ENCODE measurements around the gene FANCM.
A peak's percentile ranks its signal among the peaks of the same experiment; 100 is the strongest.
"Not testable (repeated sequence)": the region's sequence is repeated elsewhere in the genome, so short reads cannot be mapped to it uniquely, and the experiment has no call there.

Gene FANCM

DNA sequence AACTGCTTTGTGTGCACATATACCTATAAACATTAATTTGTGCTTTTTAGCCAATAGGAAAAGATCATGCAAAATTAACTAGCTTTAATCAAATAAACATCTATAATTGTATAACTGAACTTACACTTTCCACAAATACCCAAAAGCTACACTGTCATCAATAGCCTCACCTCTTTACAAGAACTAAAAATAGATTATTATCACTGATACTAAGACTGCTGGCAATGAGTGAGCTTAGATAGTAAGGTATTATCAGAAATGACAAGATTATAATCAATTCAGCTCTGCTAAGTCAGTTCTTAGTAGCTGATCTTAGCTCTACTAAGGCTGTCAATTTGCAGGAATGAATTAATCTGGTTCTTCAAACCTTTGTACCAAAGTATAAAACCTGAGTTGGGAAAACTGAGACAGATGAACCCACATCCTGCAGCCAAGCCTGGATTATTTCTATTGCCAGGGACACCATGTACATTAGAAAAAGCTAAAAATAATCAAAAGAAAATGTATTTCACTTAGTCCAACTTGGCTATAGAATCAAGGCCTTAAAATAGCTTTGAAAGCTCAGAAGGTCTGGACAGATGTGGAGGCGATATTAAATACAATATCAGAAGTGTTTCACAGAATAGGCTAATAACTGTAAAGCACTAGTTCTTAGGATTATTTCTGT lies 6.6 kb upstream of the FANCM start:
- Mint-ChIP-seq H3K4me3 (no peak overlapping the region), H3K9me3 (no peaks in the 10 kb centered on the region), H3K27me3 (no peaks in the 10 kb centered on the region), H3K36me3 (peaks cover 27% of the 10 kb centered on the region), H3K4me1 (peaks cover 16% of the 10 kb centered on the region), H3K27ac (no peak overlapping the region)
- ATAC-seq: no peak

DNA sequence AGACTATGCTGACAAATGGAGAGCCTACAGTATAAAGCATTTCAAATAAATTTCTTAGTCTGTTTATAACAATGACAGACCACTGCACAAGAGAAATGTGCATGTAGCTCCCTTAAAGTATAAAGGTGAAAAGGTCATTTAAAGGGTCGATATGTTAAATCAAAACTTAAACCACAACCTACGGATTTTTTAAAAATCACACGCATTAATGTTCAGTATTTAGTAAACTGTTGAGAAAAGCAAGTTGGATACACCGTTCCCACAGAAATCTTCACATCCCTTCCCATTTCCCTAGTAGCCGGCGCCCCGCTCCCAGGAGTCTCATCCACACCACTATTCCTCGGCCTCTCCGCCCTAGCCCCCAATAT lies 2.1 kb upstream of the FANCM start:
- peaks cover 47% of the 10 kb centered on the region for H3K4me1 Mint-ChIP-seq
- peak overlapping the region; percentile 95 for H3K27ac Mint-ChIP-seq
- no peak for ATAC-seq
- no peaks in the 10 kb centered on the region for H3K9me3 Mint-ChIP-seq
- H3K36me3 Mint-ChIP-seq: peaks cover under 1% of the 10 kb centered on the region
- no peaks in the 10 kb centered on the region for H3K27me3 Mint-ChIP-seq
- peak overlapping the region; percentile 100 for H3K4me3 Mint-ChIP-seq

DNA sequence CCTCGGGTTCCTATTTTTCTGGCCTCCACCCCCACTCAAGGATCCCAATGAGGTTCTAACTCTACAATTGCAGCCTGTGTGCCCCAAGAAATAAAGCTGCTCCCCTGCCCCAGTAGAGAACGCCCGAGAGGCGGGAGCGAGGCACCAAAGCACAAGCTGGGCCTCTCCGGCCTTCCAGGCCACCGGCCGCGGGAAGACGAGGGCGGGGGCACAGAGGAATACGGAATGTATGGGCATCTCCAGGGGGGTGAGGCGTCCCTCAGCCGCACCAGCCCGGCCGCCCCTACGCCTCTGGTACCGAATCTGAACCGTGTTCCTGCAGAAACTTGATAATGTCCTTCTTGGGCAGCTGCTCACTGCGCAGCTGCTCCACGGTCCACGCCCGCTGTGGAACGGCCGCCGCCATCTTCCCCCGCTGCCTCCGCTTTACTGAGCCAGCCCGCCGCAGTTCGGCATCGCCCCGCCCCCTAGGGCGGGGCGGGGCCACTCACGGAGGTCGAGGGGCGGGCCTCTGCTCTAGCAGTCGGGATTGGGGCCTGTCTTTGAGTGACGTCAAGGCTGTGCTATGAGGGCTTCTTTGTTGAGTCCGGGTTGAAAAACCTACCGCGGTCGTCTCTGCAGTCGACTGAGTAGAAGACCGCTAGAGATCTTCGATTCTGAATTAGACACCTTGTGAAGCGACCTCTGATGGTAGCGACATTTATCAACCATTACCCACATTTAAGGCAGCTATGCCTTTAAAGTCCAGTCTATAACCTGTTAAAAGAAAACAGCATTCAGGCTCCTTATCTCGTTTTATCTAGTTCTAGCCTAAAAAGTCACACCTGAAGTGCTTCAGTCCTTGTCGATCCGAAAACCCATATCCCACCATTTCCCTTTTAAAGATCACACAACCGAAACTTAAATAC lies 1.4 kb upstream of the FANCM start, which contains the start of gene FKBP3:
Gene FKBP3, minus strand, starts transcription at position 431 of the 908 bp plus-strand sequence. Its CDS starts 25 bp downstream, at position 406.
- H3K4me3 Mint-ChIP-seq: peak within 1 kb of the TSS; percentile 100
- ATAC-seq: peak; percentile 99
- no peaks in the 10 kb centered on the region for H3K36me3 Mint-ChIP-seq
- H3K9me3 Mint-ChIP-seq: no peaks in the 10 kb centered on the region
- no peaks in the 10 kb centered on the region for H3K27me3 Mint-ChIP-seq
- H3K27ac Mint-ChIP-seq: peak within 1 kb of the TSS; percentile 95
- peaks cover 47% of the 10 kb centered on the region for H3K4me1 Mint-ChIP-seq

DNA sequence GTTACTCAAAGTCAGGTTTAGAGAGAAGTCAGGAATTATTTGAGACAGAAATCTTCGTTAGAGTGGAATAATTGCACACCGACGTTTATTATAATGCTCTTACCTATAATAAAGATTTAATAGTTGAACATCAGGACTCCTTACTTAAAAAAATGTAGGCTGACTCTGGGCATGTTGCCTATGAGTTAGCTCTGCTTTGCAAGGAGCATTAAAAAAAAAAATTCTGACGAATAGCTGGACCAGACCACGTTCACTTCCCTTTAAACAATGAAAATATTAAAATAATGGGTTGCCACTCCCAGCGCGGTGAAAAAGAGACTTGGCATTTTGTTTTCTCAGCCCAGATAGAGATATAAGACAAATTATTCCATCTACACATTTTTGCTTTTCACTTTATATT lies 574 bp upstream of the FANCM start:
- Mint-ChIP-seq H3K27me3 (no peaks in the 10 kb centered on the region), H3K27ac (peak overlapping the region; percentile 95), H3K4me1 (peaks cover 48% of the 10 kb centered on the region), H3K4me3 (peak overlapping the region; percentile 100), H3K36me3 (no peaks in the 10 kb centered on the region), H3K9me3 (no peaks in the 10 kb centered on the region)
- no peak for ATAC-seq

DNA sequence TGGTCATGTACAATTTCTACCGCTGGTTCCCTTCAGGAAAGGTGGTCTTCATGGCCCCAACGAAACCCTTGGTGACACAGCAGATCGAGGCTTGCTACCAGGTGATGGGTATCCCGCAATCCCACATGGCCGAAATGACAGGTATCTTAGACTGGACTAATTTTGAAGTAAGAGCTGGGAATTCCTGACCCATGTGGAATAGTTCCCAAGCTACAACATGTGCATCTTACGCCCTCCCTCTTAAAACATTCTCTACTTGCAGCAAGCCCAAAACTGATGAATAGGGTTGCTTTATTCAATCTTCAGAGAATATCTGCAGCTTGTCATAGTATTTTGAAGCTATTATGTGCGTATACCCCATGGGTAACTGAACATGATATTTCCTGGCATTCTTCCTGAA lies 669 bp downstream of the FANCM start:
- no peak for ATAC-seq
- Mint-ChIP-seq H3K4me1 (peaks cover 49% of the 10 kb centered on the region), H3K27ac (peak overlapping the region; percentile 95), H3K36me3 (peaks cover under 1% of the 10 kb centered on the region), H3K27me3 (no peaks in the 10 kb centered on the region), H3K9me3 (no peaks in the 10 kb centered on the region), H3K4me3 (peak overlapping the region; percentile 100)

DNA sequence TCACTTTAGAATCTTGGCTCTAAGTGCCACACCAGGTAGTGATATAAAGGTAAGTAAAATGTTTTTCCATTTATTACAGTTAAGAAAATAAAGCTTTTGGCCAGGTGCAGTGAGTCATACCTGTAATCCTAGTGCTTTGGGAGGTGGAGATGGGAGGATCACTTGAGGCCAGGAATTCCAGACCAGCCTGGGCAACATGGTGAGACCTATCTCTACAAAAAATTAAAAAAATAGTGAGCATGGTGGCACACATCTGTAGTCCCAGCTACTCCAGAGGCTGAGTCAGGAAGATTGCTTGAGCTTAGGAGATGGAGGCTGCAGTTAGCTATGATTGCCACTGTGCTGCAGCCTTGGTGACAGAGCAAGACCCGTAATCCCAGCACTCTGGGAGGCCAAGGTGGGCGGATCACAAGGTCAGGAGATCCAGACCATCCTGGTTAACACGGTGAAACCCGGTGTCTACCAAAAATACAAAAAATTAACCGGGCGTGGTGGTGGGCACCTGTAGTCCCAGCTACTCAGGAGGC lies 5.0 kb downstream of the FANCM start:
- ATAC-seq: no peak
- Mint-ChIP-seq H3K27me3 (no peaks in the 10 kb centered on the region), H3K4me3 (no peak overlapping the region), H3K27ac (no peak overlapping the region), H3K36me3 (peaks cover 21% of the 10 kb centered on the region), H3K4me1 (peaks cover 59% of the 10 kb centered on the region), H3K9me3 (no peaks in the 10 kb centered on the region)

DNA sequence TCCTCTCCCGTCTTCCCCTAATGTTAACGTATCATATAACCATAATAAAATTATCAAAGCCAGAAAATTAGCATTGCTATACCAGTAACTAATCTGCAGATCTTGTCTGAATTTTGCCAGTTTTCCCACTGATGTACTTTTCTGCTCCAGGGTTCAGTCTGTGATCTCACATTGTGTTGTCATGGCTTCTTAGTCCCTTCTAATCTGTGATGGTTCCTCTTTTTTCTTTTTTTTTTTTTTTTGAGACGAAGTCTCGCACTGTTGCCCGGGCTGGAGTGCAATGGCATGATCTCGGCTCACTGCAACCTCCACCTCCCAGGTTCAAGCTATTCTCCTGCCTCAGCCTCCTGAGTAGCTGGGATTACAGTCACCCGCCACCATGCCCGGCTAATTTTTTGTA lies 6.4 kb downstream of the FANCM start:
- Mint-ChIP-seq H3K4me3 (peak overlapping the region; percentile 56), H3K27ac (peak overlapping the region; percentile 40)
- not testable (repeated sequence) for H3K27me3 Mint-ChIP-seq

DNA sequence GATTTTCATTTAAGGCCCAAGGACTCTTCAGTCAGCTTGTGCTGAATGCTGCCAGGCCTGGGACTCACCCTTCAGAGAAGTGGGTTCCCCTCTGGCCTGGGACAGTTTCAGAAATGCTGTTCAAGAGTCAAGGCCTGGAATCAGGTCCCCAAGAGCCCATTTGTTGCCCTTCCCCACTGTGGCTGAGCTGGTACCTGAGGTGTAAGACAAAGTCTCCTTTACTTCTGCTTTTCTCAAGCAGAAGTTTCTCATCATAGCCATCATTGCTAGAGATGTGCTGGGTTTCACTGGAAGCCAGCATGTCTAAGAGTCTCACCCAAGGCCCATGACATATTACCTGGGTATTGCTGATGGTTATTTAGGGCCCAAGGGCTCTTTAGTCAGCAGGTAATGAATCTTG lies 8.9 kb downstream of the FANCM start:
- peak overlapping the region; percentile 73 for H3K27ac Mint-ChIP-seq
- no peaks in the 10 kb centered on the region for H3K27me3 Mint-ChIP-seq
- peaks cover 27% of the 10 kb centered on the region for H3K36me3 Mint-ChIP-seq
- ATAC-seq: peak; percentile 81
- peaks cover 38% of the 10 kb centered on the region for H3K4me1 Mint-ChIP-seq
- H3K4me3 Mint-ChIP-seq: no peak overlapping the region
- no peaks in the 10 kb centered on the region for H3K9me3 Mint-ChIP-seq

More for the DNA sequence above, 6.4 kb downstream of the FANCM start:
- not testable (repeated sequence) for ATAC-seq, H3K9me3 Mint-ChIP-seq
- Mint-ChIP-seq H3K36me3 (peaks cover 21% of the 10 kb centered on the region), H3K4me1 (peaks cover 50% of the 10 kb centered on the region)

DNA sequence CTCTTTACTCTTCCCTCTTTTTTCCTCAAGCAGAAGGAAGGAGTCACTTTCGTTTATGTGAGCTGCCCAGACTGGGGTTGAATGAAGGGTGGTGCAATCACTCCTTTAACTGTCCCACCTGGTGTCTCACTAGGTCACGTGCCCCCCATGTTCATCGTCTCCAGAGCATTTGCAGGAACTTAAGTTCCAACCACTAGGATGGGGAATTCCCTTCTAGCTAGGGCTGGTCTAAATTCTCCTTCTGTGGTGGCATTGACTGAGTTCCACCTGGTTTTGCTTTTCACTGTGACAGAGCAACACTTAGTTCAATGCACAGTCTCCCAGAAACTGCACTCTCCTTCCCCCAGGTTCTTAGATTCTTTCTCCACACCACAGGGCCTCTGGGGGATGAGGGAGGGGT lies 9.5 kb downstream of the FANCM start:
- Mint-ChIP-seq H3K27me3 (no peaks in the 10 kb centered on the region), H3K9me3 (no peaks in the 10 kb centered on the region), H3K27ac (peak overlapping the region; percentile 73), H3K4me3 (no peak overlapping the region), H3K4me1 (peaks cover 35% of the 10 kb centered on the region), H3K36me3 (peaks cover 27% of the 10 kb centered on the region)
- ATAC-seq: peak; percentile 63

DNA sequence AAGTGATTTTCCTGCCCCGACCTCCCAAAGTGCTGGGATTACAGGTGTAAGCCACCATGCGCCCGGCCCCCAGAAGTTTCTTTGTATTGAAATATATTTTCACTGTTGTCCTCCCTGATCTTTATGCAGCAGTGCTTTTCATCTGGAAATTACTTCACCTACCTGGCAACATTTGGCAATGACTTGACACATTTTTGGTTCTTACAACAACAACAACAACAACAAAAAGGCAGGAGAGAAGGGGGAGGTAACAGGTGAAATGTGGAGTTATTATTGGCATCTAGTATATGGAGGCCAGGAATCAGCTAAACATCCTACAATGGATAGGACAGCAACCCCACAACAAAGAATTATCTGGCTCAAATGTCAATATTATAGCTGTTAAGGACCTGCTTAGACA lies 13.9 kb downstream of the FANCM start:
- H3K27ac Mint-ChIP-seq: no peak overlapping the region
- peaks cover 15% of the 10 kb centered on the region for H3K36me3 Mint-ChIP-seq
- peaks cover 9% of the 10 kb centered on the region for H3K4me1 Mint-ChIP-seq
- H3K27me3 Mint-ChIP-seq: no peaks in the 10 kb centered on the region
- no peak overlapping the region for H3K4me3 Mint-ChIP-seq
- no peak for ATAC-seq
- H3K9me3 Mint-ChIP-seq: no peaks in the 10 kb centered on the region

DNA sequence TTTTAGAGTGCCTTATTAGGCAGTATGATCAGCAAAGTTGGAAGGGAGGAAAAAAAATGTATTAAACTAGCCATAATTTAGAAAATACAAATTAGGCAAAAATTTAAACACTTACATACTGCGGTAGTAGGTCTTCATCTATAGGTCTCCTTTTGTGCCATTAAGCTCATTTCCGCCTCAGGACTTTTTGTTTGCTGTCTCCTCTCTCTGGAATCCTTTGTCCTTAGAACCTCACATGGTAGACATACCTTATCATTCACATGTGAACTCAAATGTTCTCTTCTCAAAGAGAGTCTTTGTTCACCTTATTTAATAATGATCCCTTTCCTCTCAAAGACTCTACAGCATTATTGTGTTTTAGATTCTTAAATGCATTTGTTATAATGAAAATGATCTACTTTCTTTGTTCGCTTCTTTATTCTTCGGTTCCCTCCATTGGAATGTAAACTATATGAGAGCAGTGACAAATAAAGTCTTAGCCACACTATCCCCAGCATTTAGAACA lies 14.7 kb downstream of the FANCM start:
- ATAC-seq: no peak
- H3K36me3 Mint-ChIP-seq: peaks cover 11% of the 10 kb centered on the region
- no peak overlapping the region for H3K27ac Mint-ChIP-seq
- peaks cover 1% of the 10 kb centered on the region for H3K4me1 Mint-ChIP-seq
- H3K4me3 Mint-ChIP-seq: no peak overlapping the region
- no peaks in the 10 kb centered on the region for H3K9me3 Mint-ChIP-seq
- no peaks in the 10 kb centered on the region for H3K27me3 Mint-ChIP-seq

DNA sequence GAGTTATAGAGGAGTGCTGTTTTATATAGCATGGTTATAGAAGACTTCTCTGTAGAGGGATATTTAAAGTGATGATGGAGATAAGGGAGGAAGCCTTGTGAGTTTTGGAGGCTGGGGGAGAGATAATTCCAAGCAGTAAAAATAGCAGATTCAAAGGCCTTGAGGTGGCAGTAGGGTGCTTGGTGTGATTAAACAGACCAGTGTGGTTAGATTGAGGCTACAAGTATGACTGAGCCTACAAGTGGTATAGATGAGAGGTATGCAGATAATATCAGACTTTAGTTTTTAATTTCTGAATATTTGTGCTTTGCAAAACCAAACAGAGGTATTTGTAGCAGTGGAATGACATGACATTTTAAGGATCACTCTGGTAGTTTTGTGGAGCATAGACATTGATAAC lies 20.3 kb downstream of the FANCM start:
- Mint-ChIP-seq H3K4me1 (no peaks in the 10 kb centered on the region), H3K4me3 (no peak overlapping the region), H3K9me3 (no peaks in the 10 kb centered on the region), H3K27ac (no peak overlapping the region), H3K36me3 (peaks cover 23% of the 10 kb centered on the region), H3K27me3 (no peaks in the 10 kb centered on the region)
- no peak for ATAC-seq

DNA sequence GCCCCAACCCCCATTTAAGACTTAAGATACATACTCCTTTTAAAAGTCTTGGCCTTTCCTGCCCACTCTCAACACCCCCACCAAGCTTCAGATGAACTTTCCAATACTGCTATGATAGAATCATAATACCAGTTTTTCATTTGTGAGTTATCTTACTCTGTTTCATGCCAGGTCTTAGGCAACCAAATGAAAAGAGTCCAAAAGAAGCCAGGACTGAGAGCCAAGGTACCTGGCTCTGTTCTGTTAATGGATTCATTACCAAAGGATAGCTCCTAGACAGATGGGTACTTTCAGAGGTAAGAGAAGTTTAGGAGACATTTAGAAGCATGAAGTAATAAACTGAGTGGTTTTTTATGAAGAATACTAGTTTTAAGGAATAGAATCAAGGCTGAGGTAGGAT lies 34.2 kb downstream of the FANCM start:
- no peak overlapping the region for H3K27ac Mint-ChIP-seq
- peaks cover 15% of the 10 kb centered on the region for H3K36me3 Mint-ChIP-seq
- H3K4me3 Mint-ChIP-seq: no peak overlapping the region
- ATAC-seq: no peak
- H3K27me3 Mint-ChIP-seq: no peaks in the 10 kb centered on the region
- no peaks in the 10 kb centered on the region for H3K4me1 Mint-ChIP-seq
- no peaks in the 10 kb centered on the region for H3K9me3 Mint-ChIP-seq

DNA sequence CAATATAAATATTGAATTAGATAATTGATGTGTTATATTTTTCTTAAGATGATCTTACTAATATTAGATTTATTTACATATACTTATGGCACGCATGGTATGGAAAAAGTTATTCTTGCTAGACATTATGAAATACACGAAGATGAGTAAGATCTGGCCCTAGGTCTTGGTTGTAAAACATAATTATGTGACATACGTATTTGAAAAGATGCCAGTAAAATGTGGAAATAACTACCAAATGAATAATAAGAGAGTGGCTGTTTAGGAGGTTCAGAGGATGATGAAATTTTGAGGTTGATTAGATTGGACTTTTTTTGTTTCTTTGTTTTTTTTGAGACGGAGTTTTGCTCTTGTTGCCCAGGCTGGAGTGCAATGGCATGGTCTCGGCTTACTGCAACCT lies 41.3 kb downstream of the FANCM start:
- H3K4me1 Mint-ChIP-seq: no peaks in the 10 kb centered on the region
- ATAC-seq: no peak
- H3K4me3 Mint-ChIP-seq: no peak overlapping the region
- H3K27ac Mint-ChIP-seq: no peak overlapping the region
- no peaks in the 10 kb centered on the region for H3K9me3 Mint-ChIP-seq
- H3K36me3 Mint-ChIP-seq: peaks cover 26% of the 10 kb centered on the region
- H3K27me3 Mint-ChIP-seq: no peaks in the 10 kb centered on the region

DNA sequence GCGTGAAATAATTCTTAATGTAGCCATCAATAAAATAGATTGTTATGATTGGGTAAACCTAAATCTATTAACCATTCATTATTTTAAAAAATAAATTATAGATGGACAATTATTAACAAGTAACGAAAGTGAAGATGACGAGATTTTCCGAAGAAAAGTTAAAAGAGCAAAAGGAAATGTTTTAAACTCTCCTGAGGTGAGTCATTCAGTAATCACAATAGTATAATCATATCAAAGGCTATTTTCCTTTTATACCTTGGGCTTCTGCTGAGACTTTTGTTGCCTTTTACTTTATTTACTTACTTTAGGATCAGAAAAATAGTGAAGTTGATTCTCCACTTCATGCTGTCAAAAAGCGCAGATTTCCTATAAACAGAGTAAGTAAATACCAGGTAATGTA lies 45.6 kb downstream of the FANCM start:
- peaks cover 20% of the 10 kb centered on the region for H3K36me3 Mint-ChIP-seq
- no peak overlapping the region for H3K4me3 Mint-ChIP-seq
- no peaks in the 10 kb centered on the region for H3K9me3 Mint-ChIP-seq

More for the DNA sequence above, 45.6 kb downstream of the FANCM start:
- ATAC-seq: no peak
- Mint-ChIP-seq H3K4me1 (no peaks in the 10 kb centered on the region), H3K27ac (no peak overlapping the region), H3K27me3 (no peaks in the 10 kb centered on the region)

Measured in stimulated activated memory B cell treated with anti-CD40 and anti-IgM and Interleukin-4, amounts not matched to agents 10 μg/mL and 1 μg/mL and 100 μg/mL, for 72 hours (primary cell).